Thyroid gland (tissue), 4 donors: Measurements from ENCODE around the gene PRKCZ. TPM values are rescaled to one million over a fixed set of nuclear protein-coding genes. Genes with fewer than 3 reads are reported as not detected.

Experiments
- DNase-seq, 2 donors: peaks; one replicate each; pipeline ENCODE4 v3.0.0-alpha.2; 2019
- H3K27ac ChIP-seq, 3 donors: fragments of 200-600 bp; sonication (generic); 1 replicate in 2 of 3; 2 replicates in 1 of 3; pipeline ENCODE4 v1.5.1; 2016 to 2019; ENCODE audit warnings: mild to moderate bottlenecking in 1 of 3, moderate library complexity in 1 of 3
- H3K27me3 ChIP-seq: fragments of 200-600 bp; sonication (generic); one replicate; pipeline ENCODE4 v1.5.1; 2019
- H3K36me3 ChIP-seq, 2 donors: fragments of 200-600 bp; sonication (generic); one replicate each; pipeline ENCODE4 v1.5.1; 2016 to 2019
- H3K4me1 ChIP-seq, 2 donors: fragments of 200-600 bp; sonication (generic); one replicate each; pipeline ENCODE4 v1.5.1; 2017 to 2019
- H3K4me3 ChIP-seq, 3 donors: fragments of 200-600 bp; sonication (generic); replicated peaks in 1 of 3; 1 replicate in 2 of 3; 2 replicates in 1 of 3; pipeline ENCODE4 v1.5.1; 2016; ENCODE audit warnings: mild to moderate bottlenecking in 1 of 3
- H3K9me3 ChIP-seq: fragments of 200-600 bp; sonication (generic); one replicate; pipeline ENCODE4 v1.5.1; 2017
- CTCF ChIP-seq, 6 experiments: fragments of 200-600 bp in 3 of 6; fragments of 450-650 bp in 3 of 6; sonication (generic) in 3 of 6; IDR thresholded peaks; one replicate each; pipeline ENCODE4 v1.5.1; 2016 to 2019; ENCODE audit warnings: antibody characterized with exemption in 6 of 6, mild to moderate bottlenecking in 2 of 6, inconsistent platforms in 1 of 6, moderate library complexity in 1 of 6
- POLR2A ChIP-seq, 2 donors: fragments of 450-650 bp; IDR thresholded peaks; one replicate each; pipeline ENCODE4 v1.6.1; 2017; ENCODE audit warnings: antibody characterized with exemption in 2 of 2, mild to moderate bottlenecking in 2 of 2, moderate library complexity in 1 of 2
- WGBS, 2 donors: methylation state at CpG; one replicate each; pipeline ENCODE4 v1.1.5; 2017; 5-methylcytosine and 5-hydroxymethylcytosine counted together
- intact Hi-C: fragments of 100-400 bp; cut with DNase I; formaldehyde crosslinking; loops from one replicate; pipeline ENCODE4 v1.15.1; 2023
- total RNA-seq, 4 donors: library from RNA; depleted of rRNA; stranded (reverse); fragments of >200 nt; gene quantifications; one replicate each; pipeline ENCODE4 v1.2.3, GENCODE V29; 2016

PRKCZ gene
- total RNA-seq, 4 donors from 2014 or later, result 33.6 to 53.0 (median 44.3) TPM

GRCh38 chr1:2029561-2029960 lies 20.6 kb upstream of the PRKCZ start:
- Histone ChIP-seq H3K9me3 (no peaks in the 10 kb centered on the region), H3K4me1 (peaks cover 0 to 6% of the 10 kb centered on the region in 2 donors), H3K4me3 (no peak overlapping the region), H3K27ac (no peak overlapping the region), H3K27me3 (no peaks in the 10 kb centered on the region), H3K36me3 (no peaks in the 10 kb centered on the region)
- DNase-seq, result no peak
- 90 to 95% methylated on average over 10 to 13 of the region's 15 CpGs for WGBS, 2 donors
- TF ChIP-seq CTCF (IDR thresholded peaks at IDR 0.05) (no peak), POLR2A (IDR thresholded peaks at IDR 0.05) (no peak)
- intact Hi-C loops, result no loop called here

- intact Hi-C loops, result no loop called here
- Histone ChIP-seq H3K27ac (no peak overlapping the region), H3K9me3 (no peaks in the 10 kb centered on the region), H3K36me3 (no peaks in the 10 kb centered on the region), H3K27me3 (no peaks in the 10 kb centered on the region), H3K4me1 (peaks cover 0 to 3% of the 10 kb centered on the region in 2 donors), H3K4me3 (no peak overlapping the region)
- no peak for TF ChIP-seq POLR2A (IDR thresholded peaks at IDR 0.05)
- no peak for TF ChIP-seq CTCF (IDR thresholded peaks at IDR 0.05)
- DNase-seq, result no peak
- 83 to 90% methylated on average over 20 to 42 of the region's 42 CpGs for WGBS, 2 donors
Measured at GRCh38 chr1:2030076-2030871, 19.9 kb upstream of the PRKCZ start.

- no peaks in the 10 kb centered on the region for H3K27me3 ChIP-seq
- H3K36me3 ChIP-seq, result no peaks in the 10 kb centered on the region
- TF ChIP-seq POLR2A (IDR thresholded peaks at IDR 0.05) (no peak), CTCF (IDR thresholded peaks at IDR 0.05) (no peak)
- no peaks in the 10 kb centered on the region for H3K9me3 ChIP-seq
- intact Hi-C loops, result no loop called here
- no peaks in the 10 kb centered on the region for H3K4me1 ChIP-seq
- no peak overlapping the region for H3K4me3 ChIP-seq
- 85 to 87% methylated on average over 14 to 16 of the region's 33 CpGs for WGBS, 2 donors
- H3K27ac ChIP-seq, result no peak overlapping the region
- DNase-seq, result no peak
Measured at GRCh38 chr1:2031546-2032540, 18.4 kb upstream of the PRKCZ start.

- Histone ChIP-seq H3K27ac (no peak overlapping the region), H3K9me3 (no peaks in the 10 kb centered on the region), H3K4me3 (no peak overlapping the region), H3K4me1 (no peaks in the 10 kb centered on the region), H3K36me3 (no peaks in the 10 kb centered on the region), H3K27me3 (no peaks in the 10 kb centered on the region)
- no peak for DNase-seq
- 78 to 82% methylated on average over 12 to 13 of the region's 14 CpGs for WGBS, 2 donors
- intact Hi-C loops, result no loop called here
- TF ChIP-seq CTCF (IDR thresholded peaks at IDR 0.05) (no peak), POLR2A (IDR thresholded peaks at IDR 0.05) (no peak)
Measured at GRCh38 chr1:2032737-2033136, 17.5 kb upstream of the PRKCZ start.
